ENCODE measurements around the gene C3orf52. TPM values are rescaled to one million over a fixed set of nuclear protein-coding genes. Genes with fewer than 3 reads are reported as not detected.
A peak's percentile ranks its signal among the peaks of the same experiment; 100 is the strongest.

C3orf52 gene
- total RNA-seq, 1 experiment from 2014 or later, result 12.6 TPM

DNA sequence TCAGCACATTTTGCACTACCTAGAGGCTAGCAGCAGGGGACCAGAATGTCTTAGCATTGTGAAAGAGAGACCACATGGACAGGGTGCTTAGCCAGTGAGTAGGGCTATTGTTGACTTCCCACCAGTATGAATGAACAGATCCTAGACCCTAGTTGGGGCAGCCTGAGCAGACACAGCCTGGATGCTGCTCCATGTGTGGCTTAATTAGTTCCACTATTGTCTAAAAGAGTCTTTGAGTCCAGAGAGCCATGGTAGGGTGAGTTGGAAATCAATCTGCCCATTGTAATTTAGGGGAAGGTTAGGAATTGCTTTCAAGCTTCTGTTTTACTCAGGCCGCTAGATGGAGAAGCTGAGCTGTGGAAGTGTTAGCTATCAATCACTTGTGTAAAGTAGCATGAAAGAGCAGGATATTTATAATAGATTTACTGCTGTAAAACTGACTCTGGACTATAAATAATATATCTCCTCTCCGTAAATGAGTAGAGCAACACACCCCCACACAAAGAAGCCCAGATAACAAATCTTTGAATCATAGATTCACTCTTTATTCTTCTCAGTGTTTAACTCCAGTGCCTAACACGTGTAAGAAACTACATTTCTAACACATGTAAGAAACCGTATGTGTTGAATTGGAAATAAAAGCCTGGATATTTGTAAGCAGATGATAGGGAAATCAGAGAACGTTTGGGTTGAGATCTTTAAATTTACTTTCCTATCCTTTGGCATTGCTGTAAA lies 50.9 kb downstream of the C3orf52 start:
- BruUV-seq (replicated peaks), result no TSS peak
- Histone ChIP-seq H3K27me3 (ENCODE audit: control insufficient read depth, insufficient read depth, low read length) (peaks cover 7% of the 10 kb centered on the region; the same call in 1 of the 2 replicates), H3K4me1 (ENCODE audit: control insufficient read depth, insufficient read depth, low read length) (no peaks in the 10 kb centered on the region), H3K27ac (ENCODE audit: low read length) (no peak overlapping the region), H3K36me3 (ENCODE audit: control insufficient read depth, insufficient read depth, low read length) (no peaks in the 10 kb centered on the region), H3K4me3 (ENCODE audit: low read depth in 2 of 2, low read length in 2 of 2) (no peak overlapping the region), H3K9me3 (ENCODE audit: control insufficient read depth, insufficient read depth, low read depth, low read length) (no peaks in the 10 kb centered on the region)
- POLR2A ChIA-PET, result no interaction called here
- TF ChIP-seq, protein P1, sequence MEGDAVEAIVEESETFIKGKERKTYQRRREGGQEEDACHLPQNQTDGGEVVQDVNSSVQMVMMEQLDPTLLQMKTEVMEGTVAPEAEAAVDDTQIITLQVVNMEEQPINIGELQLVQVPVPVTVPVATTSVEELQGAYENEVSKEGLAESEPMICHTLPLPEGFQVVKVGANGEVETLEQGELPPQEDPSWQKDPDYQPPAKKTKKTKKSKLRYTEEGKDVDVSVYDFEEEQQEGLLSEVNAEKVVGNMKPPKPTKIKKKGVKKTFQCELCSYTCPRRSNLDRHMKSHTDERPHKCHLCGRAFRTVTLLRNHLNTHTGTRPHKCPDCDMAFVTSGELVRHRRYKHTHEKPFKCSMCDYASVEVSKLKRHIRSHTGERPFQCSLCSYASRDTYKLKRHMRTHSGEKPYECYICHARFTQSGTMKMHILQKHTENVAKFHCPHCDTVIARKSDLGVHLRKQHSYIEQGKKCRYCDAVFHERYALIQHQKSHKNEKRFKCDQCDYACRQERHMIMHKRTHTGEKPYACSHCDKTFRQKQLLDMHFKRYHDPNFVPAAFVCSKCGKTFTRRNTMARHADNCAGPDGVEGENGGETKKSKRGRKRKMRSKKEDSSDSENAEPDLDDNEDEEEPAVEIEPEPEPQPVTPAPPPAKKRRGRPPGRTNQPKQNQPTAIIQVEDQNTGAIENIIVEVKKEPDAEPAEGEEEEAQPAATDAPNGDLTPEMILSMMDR (IDR thresholded peaks at IDR 0.05), result peak; percentile 84
- TF ChIP-seq POLR2AphosphoS5 (IDR thresholded peaks at IDR 0.05; ENCODE audit: low read depth, low read length), result no peak
- intact Hi-C loops (cut with micrococcal nuclease; ENCODE audit: unreplicated experiment), result loop anchor here (2.0 to 5.0 kb wide), 4 partner anchors 155 to 395 kb away; partner anchors contain the start of gene SLC9C1
- in situ Hi-C loops (cut with HindIII; ENCODE audit: low pct_unique_long_range_greater_than_20kb, low sequenced_read_pairs), result no loop called here
- DNase-seq (ENCODE audit: low read depth, low spot score) (peak; percentile 39), ATAC-seq (peak; percentile 84)
- CTCF ChIA-PET, result interaction anchor here (0.6 to 1.3 kb wide), 3 partner anchors 25 to 188 kb away, joined by 4 to 8 read pairs (median 4); no protein-coding TSS in a partner anchor

DNA sequence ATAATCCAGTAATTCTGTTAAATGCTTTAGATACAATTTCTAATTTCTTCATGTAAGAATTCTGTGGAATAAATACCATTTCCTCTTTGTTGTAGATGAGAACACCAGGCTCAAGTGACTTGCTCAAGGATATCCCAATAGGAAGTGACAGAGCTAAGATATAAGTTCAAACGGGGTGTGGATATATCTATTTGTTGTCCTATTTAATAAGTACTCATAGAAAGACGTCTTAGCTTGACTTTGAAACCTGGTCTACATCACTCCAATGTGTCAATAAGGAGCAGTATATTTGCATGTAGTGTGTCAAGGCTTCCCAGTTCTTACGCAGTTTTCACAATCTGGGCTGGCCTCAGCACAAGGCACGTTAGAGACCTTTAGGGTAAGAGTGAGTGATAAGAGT lies 51.6 kb downstream of the C3orf52 start:
- no peak overlapping the region for H3K27ac ChIP-seq (ENCODE audit: low read length)
- intact Hi-C loops (cut with micrococcal nuclease; ENCODE audit: unreplicated experiment), result loop anchor here (2.0 to 5.0 kb wide), 4 partner anchors 155 to 395 kb away; partner anchors contain the start of gene SLC9C1
- H3K36me3 ChIP-seq (ENCODE audit: control insufficient read depth, insufficient read depth, low read length), result no peaks in the 10 kb centered on the region
- POLR2A ChIA-PET, result no interaction called here
- no peaks in the 10 kb centered on the region for H3K9me3 ChIP-seq (ENCODE audit: control insufficient read depth, insufficient read depth, low read depth, low read length)
- in situ Hi-C loops (cut with HindIII; ENCODE audit: low pct_unique_long_range_greater_than_20kb, low sequenced_read_pairs), result no loop called here
- H3K4me3 ChIP-seq (ENCODE audit: low read depth in 2 of 2, low read length in 2 of 2), result no peak overlapping the region
- CTCF ChIA-PET, result interaction anchor here (0.6 kb wide), 1 partner anchor 187 kb away, joined by 8 read pairs; no protein-coding TSS in a partner anchor
- H3K4me1 ChIP-seq (ENCODE audit: control insufficient read depth, insufficient read depth, low read length), result no peaks in the 10 kb centered on the region
- peaks cover 7% of the 10 kb centered on the region; the same call in 1 of the 2 replicates for H3K27me3 ChIP-seq (ENCODE audit: control insufficient read depth, insufficient read depth, low read length)
- no peak for DNase-seq (ENCODE audit: low read depth, low spot score)
- ATAC-seq, result no peak
- BruUV-seq (replicated peaks), result no TSS peak
- TF ChIP-seq SIN3A (IDR thresholded peaks at IDR 0.05; ENCODE audit: borderline replicate concordance, insufficient read depth, low read depth, low read length) (no peak), TCF7L2 (IDR thresholded peaks at IDR 0.05; ENCODE audit: low read depth, low read length) (no peak), POLR2AphosphoS5 (IDR thresholded peaks at IDR 0.05; ENCODE audit: low read depth, low read length) (no peak)
- TF ChIP-seq, protein P2, sequence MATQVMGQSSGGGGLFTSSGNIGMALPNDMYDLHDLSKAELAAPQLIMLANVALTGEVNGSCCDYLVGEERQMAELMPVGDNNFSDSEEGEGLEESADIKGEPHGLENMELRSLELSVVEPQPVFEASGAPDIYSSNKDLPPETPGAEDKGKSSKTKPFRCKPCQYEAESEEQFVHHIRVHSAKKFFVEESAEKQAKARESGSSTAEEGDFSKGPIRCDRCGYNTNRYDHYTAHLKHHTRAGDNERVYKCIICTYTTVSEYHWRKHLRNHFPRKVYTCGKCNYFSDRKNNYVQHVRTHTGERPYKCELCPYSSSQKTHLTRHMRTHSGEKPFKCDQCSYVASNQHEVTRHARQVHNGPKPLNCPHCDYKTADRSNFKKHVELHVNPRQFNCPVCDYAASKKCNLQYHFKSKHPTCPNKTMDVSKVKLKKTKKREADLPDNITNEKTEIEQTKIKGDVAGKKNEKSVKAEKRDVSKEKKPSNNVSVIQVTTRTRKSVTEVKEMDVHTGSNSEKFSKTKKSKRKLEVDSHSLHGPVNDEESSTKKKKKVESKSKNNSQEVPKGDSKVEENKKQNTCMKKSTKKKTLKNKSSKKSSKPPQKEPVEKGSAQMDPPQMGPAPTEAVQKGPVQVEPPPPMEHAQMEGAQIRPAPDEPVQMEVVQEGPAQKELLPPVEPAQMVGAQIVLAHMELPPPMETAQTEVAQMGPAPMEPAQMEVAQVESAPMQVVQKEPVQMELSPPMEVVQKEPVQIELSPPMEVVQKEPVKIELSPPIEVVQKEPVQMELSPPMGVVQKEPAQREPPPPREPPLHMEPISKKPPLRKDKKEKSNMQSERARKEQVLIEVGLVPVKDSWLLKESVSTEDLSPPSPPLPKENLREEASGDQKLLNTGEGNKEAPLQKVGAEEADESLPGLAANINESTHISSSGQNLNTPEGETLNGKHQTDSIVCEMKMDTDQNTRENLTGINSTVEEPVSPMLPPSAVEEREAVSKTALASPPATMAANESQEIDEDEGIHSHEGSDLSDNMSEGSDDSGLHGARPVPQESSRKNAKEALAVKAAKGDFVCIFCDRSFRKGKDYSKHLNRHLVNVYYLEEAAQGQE (IDR thresholded peaks at IDR 0.05; ENCODE audit: insufficient read depth in 1 of 2, low read depth in 2 of 2, low read length in 1 of 2), result no peak
- TF ChIP-seq, protein P1 (IDR thresholded peaks at IDR 0.05), result no peak

All from Panc1 (cell line).